BJ (cell line): ENCODE data around the gene NBEAL2. TPM values are rescaled to one million over a fixed set of nuclear protein-coding genes. Genes with fewer than 3 reads are reported as not detected.

Source experiments
- CTCF ChIA-PET: fragments of 350-600 bp; formaldehyde crosslinking; extraction: SDS; loops from one replicate; lab custom pipeline; 2021; ENCODE audit warnings: antibody characterized with exemption, inconsistent platforms; lab: Yijun Ruan, JAX
- POLR2A ChIA-PET: fragments of 300-600 bp; sonication (Branson Sonifier 250); formaldehyde crosslinking; extraction: SDS; loops from one replicate; lab custom pipeline; 2021; ENCODE audit warnings: antibody characterized with exemption; lab: Charles Lee
- DNase-seq: peaks from one replicate; pipeline ENCODE4 v3.0.0-alpha.2; 2011; ENCODE audit warnings: low read depth
- H3K27me3 ChIP-seq: 2 replicates; pipeline ENCODE4 v1.6.0; 2011; ENCODE audit warnings: low read length; ENCODE audit not compliant: control insufficient read depth, insufficient read depth
- H3K36me3 ChIP-seq: 2 replicates; pipeline ENCODE4 v1.5.1; 2011; ENCODE audit warnings: low read length; ENCODE audit not compliant: control insufficient read depth, insufficient read depth
- H3K4me3 ChIP-seq: 2 replicates; pipeline ENCODE4 v1.5.1; 2011; ENCODE audit warnings: low read depth, mild to moderate bottlenecking, control low read depth, low read length
- CTCF ChIP-seq: IDR thresholded peaks from 2 replicates; pipeline ENCODE4 v1.5.1; 2011; ENCODE audit warnings: low read depth, mild to moderate bottlenecking, control low read depth, inconsistent platforms, low read length, moderate library complexity; ENCODE audit not compliant: insufficient read depth
- polyA plus RNA-seq: library from polyadenylated mRNA; depleted of rRNA; stranded (reverse); fragments of >200 nt; gene quantifications from 2 replicates; pipeline ENCODE4 v1.2.3, GENCODE V29; 2011; rRNA removed
- small RNA-seq: library from RNA; depleted of rRNA; stranded (forward); fragments of <200 nt; gene quantifications from one replicate; pipeline ENCODE3, GENCODE V24; 2012; ENCODE audit warnings: low replicate concordance, low read depth; ENCODE audit not compliant: insufficient read length

Gene NBEAL2
- polyA plus RNA-seq, 1 experiment, result 5.1 TPM

- no peak for DNase-seq
- POLR2A ChIA-PET, result no interaction called here
These were observed 74.9 kb downstream of the NBEAL2 start for GRCh38 chr3:47054412-47054811.

GRCh38 chr3:47056705-47057104, 77.2 kb downstream of the NBEAL2 start:
- Histone ChIP-seq H3K4me3 (no peak overlapping the region), H3K36me3 (peaks cover 6% of the 10 kb centered on the region), H3K27me3 (no peaks in the 10 kb centered on the region)
- ChIA-PET POLR2A (no interaction called here), CTCF (no interaction called here)
- no peak for DNase-seq
- TF ChIP-seq CTCF, result no peak

More at GRCh38 chr3:47054412-47054811, 74.9 kb downstream of the NBEAL2 start:
- Histone ChIP-seq H3K27me3 (no peaks in the 10 kb centered on the region), H3K36me3 (peaks cover 6% of the 10 kb centered on the region), H3K4me3 (no peak overlapping the region)
- TF ChIP-seq CTCF, result no peak
- CTCF ChIA-PET, result no interaction called here

- CTCF ChIA-PET, result no interaction called here
- Histone ChIP-seq H3K36me3 (peaks cover 6% of the 10 kb centered on the region), H3K4me3 (no peak overlapping the region), H3K27me3 (no peaks in the 10 kb centered on the region)
- no peak for DNase-seq
- POLR2A ChIA-PET, result no interaction called here
- TF ChIP-seq CTCF, result no peak
These were observed 77.8 kb downstream of the NBEAL2 start for GRCh38 chr3:47057212-47057671.

Small RNAs within 50 kb of the gene (small RNA-seq; reads per million reads assigned to genes)
- not detected for gene MRPL57P3

Other genes with a start within 250 kb of the NBEAL2 start
- 0.97 and 1.0 TPM in 2 replicates for gene MYL3, start 116.2 kb upstream of the NBEAL2 start, polyA plus RNA-seq
- gene PTH1R, start 101.9 kb upstream of the NBEAL2 start, polyA plus RNA-seq, result 1.3 and 2.1 TPM in 2 replicates
- gene CCDC12, start 2.9 kb upstream of the NBEAL2 start, polyA plus RNA-seq, result 17.4 and 20.8 TPM in 2 replicates
- 12.9 and 18.2 TPM in 2 replicates for gene SETD2, start 184.4 kb downstream of the NBEAL2 start, polyA plus RNA-seq